Activated naive CD4-positive, alpha-beta T cell treated with Interleukin-2 at 50 U/mL for 16 hours (primary cell): ENCODE measurements around the gene TAOK3.
"Not testable (repeated sequence)": the region's sequence is repeated elsewhere in the genome, so short reads cannot be mapped to it uniquely, and the experiment has no call there.

Experiments
- DNase-seq: peaks from one replicate; pipeline ENCODE4 v3.0.0-alpha.2; 2020

The TAOK3 gene

DNA sequence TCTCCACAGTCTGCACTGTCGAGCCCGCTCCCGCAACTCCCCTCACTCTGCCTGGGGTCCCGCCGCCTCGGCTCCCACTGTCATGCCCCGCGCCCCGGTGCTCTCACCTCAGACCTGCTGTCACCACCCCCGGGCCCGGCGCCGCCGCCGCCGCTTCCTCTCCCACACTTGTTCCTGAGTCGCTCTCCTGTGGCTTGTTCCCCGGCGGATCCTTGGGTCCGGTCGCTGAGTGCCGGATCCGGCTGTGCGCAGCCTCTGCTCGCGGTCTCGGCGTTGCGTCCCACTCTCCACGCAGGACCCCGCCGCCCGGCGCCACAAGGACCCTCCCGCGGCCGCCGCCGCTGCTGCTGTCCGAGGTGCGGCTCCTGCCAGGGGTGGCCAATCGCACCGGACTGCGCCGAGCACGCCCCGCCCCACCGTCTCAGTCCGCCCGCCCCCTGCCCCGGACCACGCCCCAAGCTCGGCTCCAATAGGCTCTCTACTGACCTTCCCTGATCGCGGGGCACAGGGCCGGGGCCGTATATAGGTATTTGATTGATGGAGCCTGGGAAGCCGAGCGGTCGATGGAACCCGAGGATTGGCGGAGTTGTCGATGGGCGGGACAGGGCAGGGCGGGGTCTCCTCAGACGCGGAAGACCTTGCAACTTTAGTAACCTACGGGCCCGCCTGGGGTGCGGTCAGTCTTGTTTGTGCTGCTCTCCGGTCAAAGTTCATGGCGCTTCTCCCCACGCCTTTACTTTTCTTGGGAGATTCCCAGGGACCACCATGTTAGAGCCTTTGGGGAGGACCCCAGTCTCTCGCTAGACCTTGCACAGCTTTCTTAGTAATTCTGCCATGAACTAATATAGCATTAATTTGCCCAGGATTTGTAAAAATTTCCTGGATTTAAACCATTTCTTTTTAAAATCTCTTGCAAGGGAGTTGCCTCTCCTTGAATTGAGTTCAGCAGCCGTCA lies at the start of gene TAOK3:
Gene TAOK3 (minus strand): TSS at position 367 of the 955 bp plus-strand sequence. CDS start 117,340 bp downstream, outside the sequence.
- DNase-seq, result peak; percentile 98

DNA sequence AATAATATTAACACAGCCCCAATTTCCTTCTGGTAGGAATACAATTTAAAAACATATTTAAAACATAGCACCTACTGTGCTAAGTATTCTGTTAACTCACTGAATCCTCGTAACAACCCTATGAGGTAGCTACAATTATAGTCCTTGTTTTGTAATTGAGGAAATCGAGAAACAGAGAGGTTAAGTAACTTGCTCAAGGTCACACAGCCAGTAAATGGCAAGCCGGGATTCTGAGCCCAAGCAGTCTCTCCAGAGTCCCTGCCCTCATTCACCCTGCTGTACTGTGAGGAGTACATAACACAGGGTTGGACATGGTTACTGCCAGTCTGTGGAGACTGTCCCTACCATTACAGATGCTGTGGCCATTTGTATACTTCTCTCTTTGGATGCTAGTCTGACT lies 48.0 kb upstream of the TAOK3 start:
- no peak for DNase-seq

DNA sequence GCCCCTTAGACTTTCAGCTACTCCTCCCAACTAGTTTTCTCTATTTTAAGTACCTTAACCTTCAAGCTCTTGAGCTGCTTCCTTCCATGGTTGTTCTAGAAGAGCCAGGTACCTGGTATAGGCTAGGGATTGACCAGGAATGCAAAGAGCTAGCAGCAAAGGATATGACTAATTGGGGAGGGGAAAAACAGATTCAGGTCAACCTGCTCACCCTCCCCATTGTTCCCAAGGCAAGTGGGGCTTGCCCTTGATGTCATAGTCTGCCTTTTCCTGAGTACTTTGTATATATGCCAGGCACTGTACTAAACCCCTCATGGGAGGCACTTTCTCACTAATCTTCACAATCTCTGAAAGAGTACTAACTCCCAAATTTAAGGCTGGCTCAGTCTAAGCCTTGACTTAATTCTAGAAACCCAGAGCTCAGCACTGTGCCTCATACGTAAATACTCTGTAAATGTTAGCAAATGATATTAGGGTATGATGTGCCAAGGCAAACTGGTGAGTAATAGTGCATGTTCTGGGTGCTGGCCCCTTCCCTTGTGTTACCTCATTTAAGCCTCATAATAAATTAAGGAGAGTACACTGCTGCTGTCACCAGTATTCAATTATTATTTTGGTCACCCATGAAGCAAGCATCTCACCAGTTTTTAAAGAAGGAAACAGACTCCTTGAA lies 45.8 kb upstream of the TAOK3 start:
- no peak for DNase-seq

DNA sequence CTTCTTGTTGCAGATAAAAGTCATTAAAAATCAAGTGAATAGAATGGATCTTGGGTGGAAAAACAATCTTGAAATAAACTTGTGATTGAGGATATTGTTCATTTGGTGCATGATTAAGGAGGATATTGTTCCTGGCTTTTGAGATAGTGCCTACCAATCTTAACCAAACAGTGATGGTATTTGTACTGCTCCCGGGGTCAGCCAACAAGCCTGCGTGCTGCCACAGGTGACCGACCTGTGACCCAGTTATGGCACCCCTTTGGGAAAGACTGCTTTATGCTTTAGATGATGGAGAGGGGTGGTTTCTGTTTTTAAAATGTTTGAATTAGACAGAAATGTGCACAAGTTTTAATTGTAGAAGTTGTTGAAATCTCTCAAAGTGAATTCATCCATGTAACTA lies 45.2 kb upstream of the TAOK3 start:
- no peak for DNase-seq

DNA sequence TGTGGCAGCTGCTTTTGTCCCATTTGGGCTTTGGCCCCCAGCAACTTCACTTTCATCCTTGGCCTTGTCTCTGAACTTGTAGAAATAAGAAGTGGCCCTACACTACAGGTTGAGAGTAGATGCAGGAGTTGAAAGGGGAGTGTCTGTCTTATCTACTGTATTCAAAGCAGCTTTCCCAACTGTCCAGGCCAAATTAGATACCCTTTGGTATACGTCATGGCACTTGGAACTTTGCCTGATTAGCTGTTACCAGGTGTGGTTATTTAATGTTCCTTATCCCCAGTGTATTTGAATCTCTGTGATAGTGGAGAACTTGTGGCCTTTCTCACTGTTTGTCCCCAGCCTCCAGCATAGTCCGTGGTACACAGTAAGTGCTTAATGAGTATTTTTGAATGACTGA lies 37.1 kb upstream of the TAOK3 start:
- DNase-seq, result no peak

DNA sequence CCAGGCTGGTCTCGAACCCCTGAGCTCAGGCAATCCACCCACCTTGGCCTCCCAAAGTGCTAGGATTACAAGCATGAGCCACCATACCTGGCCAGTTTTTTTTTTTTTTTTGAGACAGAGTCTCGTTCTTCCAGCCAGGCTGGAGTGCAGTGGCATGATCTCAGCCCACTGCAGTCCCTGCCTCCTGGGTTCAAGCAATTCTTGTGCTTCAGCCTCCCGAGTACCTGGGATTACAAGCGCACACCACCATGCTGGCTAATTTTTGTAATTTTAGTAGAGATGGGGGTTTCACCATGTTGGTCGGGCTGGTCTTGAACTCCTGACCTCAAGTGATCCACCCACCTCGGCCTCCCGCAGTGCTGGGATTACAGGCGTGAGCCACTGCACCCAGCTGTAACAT lies 35.5 kb upstream of the TAOK3 start:
- DNase-seq, result not testable (repeated sequence)

DNA sequence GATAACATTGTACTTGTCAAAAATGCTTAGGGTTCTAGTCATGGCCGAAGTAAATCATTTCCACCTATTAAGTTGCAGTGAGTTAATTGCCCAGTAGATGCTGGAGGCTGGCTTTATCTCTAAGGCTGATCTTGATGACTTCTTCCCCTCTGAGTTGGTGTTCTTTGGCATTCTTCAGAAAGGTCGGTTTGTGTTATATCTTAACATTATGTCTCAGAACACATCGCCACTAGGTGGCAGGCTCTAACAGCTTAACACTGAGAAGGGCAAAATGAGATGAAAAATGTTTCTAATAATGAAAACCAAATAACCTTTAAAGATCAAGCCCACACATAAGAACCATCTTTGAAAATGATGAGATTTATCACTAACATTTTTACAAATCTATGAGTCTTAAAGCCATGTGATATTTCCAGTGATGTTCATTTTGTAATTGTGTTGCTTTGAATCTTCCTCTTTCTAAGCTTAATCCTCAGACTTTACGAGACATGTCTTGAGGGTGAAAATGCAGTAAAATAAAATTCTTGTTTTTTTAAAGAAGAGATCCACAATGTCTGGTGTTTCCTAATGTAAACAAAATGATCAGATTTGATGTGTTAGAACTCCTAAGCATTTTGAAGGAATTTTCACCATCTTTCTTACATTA lies 32.3 kb upstream of the TAOK3 start:
- DNase-seq, result peak; percentile 48

DNA sequence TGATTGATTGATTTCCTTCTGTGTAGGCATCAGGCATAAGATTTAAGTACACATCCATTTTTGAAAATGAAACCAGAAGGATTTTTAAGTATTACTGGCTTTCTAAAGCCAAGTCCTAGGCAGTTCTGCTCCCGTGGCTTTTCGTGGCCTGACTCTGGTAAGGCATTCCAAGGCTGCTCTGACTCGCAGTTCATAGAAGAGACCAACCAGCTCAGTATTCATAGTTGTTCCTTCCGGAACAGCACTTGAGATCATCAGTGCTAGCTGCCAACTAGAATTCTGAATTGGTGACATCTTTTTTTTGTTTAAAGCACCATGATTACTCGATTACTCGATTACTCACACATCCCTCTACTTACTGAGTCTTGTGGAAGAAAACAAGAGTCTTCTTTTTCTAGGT lies 29.5 kb upstream of the TAOK3 start:
- no peak for DNase-seq

DNA sequence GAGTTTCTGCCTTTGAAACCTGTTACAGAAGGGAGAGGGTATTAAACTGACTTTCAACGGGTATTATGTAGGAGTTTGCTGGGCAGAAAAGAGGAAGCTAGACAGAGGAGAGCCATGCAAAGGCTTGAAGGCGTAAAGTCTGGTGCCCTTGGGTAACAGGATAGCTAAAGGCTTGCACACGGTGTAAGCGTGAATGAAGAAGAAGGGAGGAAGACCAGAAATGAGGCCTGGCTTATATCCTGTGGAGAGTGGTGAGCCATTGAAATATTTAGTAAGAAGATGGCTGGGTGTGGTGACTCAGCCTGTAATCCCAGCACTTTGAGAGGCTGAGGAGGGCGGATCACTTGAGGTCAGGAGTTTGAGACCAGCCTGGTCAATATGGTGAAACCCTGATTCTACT lies 26.2 kb upstream of the TAOK3 start:
- no peak for DNase-seq

DNA sequence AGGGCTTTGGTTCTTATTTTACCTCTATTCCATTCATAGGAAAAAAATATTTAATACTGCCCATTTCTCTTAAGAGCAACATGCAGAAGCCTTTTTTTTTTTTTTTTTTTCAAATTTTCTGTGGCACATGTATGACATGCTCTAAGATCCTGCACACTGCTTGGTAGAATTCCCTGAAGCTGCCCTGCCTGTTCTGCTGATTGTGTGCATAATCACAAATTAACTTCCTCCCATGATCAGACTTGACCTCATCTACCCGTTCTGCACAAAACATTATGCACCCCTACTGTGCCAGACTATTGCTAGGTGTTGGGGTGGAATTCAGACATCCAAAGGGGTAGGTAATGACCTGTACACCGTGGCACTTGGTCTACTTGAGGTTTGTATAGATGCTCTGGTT lies 25.8 kb upstream of the TAOK3 start:
- DNase-seq, result no peak

DNA sequence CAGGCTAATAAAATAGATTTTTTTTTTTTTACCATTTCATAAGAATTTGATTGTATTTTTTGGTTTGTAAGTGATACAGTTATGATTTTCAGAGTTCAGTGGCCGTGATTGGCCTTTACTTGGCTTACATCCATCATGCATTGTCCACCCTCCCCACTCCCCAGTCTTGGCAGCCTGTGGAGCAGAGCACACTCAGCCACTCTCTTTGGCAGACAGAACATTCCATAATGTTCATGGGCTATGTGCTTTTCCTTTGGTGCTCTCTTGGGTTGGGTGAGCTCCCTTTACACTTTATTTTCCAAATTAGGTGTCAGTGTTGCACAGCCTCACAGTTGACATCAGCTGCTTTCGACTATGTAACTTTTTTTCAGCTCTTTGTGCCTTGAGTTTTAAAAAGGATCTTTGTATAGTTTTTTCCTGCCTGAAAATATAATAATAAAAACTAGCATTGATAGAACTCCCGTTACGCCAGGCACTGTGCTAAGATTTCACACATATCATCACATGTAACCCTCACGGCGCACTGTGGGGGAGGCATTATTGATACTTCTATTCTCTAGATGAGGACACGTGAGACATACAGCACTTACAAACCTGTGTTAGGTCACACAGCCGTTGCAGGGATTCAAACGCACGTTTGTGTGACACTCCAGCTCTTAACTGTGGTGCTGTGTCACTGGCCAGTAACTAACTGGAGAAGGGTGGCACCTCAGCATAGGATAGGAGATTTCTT lies 25.2 kb upstream of the TAOK3 start:
- DNase-seq, result no peak

DNA sequence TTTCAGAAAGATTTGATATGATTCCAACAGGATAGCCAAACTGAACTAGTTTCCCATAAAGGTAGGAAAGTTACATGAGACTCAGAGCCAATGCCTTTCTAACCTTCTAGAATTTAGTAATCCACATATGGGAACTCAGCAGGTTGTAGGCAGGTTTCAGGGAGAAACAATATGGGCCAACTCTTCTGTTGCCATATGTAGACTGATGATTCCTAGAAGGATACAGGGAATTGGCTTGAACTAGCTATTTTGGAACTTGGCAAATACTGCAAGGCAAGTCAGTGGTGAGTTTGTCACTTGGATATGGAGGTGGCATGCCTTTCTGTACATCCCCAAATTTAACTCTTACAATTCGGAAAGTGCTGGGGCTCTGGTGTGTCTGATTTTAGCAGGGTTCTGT lies 19.1 kb upstream of the TAOK3 start:
- no peak for DNase-seq

DNA sequence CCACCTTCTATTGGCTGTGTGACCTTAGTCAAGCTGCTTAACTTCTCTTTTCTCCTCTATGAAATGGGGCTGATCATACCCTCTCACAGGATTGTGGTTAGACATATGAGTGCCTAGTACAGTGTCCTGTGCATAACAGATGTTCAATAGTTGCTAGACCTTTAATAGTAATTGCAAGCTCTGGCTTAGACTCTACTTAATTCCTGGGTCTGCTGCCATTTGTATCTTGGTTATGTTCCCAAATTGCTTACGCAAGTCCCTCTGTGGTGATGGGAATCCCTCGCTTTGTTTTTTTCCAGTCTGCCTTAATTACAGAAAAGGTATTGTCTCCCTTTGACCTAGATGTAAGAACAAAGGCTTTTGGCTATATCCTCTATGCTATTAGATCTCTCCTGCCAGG lies 18.7 kb upstream of the TAOK3 start:
- DNase-seq, result no peak

DNA sequence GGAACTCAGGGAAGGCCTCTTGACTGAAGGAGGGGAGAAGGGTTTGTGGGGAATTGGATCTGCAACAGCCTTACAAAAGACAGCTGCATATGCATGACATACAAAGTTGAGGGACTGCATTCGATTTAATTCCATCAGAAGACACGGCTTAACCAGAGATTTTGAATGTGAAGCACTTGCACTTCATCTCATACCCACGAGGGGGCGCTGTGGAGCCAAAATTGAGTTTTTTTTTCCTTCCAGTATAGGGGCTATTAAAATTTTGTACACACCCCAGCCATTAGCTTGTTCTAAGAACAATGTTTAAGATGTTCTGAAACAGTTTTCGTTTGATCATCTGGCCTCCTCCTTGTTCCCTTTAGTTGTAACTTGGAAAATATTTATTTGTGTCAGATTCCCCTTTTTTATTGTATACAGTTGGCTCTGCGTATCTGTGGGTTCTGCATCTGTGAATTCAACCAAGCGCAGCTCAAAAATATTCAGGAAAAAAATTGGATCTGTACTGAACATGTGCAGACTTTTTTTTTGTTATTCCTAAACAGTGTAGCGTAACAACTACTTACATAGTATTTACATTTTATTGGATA lies 5.3 kb upstream of the TAOK3 start:
- peak; percentile 80 for DNase-seq

DNA sequence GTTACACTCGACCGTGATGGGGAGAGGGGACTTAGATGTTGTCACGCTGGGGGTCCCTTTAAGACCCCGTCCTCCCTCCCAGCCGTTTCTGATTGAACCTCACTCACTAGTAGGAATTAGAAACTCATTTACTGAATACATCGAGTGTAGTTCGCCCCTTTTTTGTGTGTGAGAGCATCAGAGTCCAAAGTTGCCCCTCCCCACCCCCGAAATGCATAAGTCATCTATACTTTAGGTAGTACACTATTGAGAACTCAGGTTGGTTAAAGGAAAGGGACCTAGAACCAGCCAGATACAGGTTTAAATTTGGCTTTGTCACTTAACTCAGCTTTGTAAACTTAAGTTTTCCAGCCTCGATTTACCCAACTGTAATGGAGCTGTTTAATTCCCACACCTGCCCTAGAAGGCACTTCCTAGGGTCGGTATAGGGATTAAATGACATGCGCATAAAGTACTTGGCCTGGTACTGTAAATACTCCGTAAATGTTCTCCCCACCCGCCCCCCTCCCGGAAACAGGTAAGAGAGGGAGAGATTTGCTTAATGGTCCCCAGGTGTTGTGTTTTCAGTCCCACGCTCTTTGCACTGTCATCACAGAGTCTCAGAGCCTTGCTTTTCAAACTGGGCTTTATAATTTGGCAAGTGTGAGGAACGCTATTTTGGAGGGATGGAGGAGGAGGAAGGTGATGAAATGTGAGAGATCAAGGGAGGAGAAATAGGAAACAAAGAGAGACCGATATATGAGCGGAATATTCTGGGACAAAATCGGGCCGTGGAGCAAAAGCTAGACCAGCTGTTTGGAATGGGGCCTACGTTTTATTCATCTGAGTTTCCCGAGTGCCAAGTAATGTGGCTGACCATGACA lies 4.5 kb upstream of the TAOK3 start:
- DNase-seq, result no peak

DNA sequence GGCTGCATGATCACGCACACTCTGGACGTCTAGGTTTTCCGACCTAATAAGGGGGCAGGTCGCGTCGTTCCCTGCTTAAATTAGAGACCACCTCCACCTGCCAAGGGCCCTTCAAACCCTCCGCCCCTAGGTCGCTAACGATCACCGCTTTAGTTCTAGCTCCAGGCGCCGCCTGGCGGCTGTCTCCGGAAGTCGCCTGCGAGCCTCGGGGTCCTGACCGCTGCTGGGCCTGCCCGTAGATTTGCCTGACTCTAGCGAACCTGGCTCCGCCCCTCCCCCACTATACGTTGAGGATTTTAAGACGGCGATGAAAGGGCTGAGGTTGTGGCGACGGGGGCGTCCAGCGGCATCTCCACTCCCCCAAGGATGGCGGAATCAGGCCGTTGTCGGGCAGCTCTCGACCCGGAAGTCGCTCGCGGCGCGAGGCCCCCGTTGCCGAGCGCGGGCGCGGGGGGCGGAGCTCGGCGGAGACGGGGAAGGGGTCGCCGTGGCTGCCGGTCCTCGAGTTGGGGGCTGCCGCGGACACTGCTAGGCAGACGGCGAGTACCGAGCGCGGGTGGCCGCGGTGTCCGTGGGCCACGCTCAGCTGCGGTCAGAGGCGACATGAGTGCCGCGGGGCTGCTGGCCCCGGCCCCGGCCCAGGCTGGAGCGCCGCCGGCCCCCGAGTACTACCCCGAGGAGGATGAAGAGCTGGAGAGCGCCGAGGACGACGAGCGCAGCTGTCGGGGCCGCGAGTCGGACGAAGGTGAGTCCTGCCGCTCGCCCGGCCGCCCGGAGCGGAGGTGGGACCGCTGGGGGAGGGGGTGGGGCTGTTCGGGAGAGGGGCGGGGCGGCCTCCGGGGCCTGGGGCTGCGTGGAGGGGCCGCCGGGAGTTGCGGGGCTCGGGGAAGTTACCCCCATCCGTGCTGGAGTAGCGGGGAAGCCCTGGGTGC lies 3.6 kb upstream of the TAOK3 start, which contains the start of gene SUDS3:
Gene SUDS3 (plus strand): TSS at position 467 of the 932 bp plus-strand sequence. CDS start 137 bp downstream, at position 604.
- peak; percentile 95 for DNase-seq

DNA sequence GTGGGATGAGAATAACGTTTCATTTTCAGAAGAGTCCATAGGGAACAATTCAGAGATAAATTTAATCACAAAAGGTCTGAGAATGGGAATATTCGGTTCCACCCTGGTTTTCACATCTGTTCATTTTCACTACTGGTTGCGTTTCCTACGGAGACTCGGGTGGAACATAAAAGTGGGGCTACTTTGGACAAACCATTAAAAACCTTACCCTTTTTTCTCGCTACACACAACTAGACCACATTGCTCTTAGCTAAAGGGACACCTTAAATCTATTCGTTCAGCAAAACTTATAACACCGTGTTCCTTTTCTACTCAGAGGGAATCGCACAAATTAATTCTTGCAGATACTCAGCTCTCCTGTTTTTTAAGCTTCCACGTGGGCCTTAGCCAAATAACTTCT lies 2.6 kb upstream of the TAOK3 start:
- no peak for DNase-seq

DNA sequence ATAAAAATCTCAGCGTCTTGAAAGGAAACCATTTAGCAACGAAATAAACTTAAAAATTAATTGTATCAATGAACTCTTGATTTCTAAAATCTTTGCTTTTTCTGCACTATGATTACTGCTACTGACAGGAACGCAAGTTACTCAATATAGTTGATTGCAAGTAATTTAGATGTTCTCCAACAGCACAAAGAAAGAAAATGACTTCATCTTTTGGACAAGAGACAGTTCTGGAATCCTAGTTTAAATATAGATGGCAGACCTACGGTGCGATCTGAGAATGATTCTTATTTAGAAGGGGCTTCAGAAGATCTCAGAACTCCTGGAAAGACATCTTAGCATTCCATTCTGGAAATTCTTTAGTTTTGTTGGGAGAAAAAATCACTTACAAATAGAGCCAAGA lies 2.2 kb upstream of the TAOK3 start:
- no peak for DNase-seq

DNA sequence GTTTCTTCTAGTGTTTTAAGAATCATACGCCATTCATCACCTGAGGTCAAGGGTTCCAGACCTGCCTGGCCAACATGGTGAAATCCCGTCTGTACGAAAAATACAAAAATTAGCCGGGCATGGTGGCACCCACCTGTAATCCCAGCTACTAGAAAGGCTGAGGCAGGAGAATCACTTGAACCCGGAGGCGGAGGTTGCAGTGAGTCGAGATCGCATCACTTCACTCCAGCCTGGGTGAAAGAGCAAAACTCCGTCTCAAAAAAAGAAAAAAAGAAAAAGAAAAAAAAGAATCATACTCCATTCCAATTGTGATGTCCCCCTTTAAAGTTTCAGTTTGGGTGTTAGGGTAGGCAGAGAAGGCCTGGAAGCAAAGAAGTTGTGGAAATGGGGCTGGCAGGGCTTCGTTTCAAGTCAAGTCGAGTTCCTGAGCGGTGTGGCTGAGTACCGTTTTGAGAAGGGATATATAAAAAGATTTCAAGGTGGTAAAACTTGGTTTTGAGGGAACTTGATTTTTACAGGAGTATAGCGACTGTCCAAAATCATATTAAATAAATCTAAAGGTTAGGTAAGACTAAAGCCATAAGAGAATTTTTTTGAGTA lies 1.5 kb upstream of the TAOK3 start:
- DNase-seq, result no peak

DNA sequence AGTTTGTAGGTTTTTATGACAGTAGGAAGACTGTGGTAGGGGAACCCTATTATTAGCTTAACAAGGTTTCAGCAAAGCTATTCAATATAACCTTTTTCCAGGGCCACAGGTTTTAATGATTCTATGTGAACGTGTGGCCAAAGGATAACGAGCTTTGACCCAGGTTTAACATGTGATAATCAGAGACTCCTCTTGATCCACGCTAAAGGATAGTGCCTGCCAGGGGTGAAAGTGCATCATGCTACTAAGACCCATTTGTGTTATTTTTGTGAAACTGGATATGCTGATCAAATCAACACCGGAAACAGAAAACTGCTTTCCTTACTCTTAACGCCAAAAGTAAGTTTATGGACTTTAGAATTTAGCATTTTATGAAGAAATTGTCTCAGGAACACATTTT lies 909 bp upstream of the TAOK3 start:
- no peak for DNase-seq
